ENCODE measurements around the gene CTDSPL. TPM values are rescaled to one million over a fixed set of nuclear protein-coding genes. Genes with fewer than 3 reads are reported as not detected.

The CTDSPL gene, protein sequence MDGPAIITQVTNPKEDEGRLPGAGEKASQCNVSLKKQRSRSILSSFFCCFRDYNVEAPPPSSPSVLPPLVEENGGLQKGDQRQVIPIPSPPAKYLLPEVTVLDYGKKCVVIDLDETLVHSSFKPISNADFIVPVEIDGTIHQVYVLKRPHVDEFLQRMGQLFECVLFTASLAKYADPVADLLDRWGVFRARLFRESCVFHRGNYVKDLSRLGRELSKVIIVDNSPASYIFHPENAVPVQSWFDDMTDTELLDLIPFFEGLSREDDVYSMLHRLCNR
- total RNA-seq (2021; ENCODE audit: unreplicated experiment) (16.6 TPM), Bru-seq, nascent RNA (percentile 60 among the genes with signal in this experiment), BruChase-seq, experiment 1, labeled RNA remaining after a 2-hour chase (percentile 56 among the genes with signal in this experiment), BruChase-seq, experiment 2, labeled RNA remaining after a 6-hour chase (percentile 58 among the genes with signal in this experiment)
- 14.4 TPM for polyA plus RNA-seq (2012; ENCODE audit: insufficient read length)
- long read RNA-seq, full-length matches to known transcripts = 8 of 22 reads
- long read RNA-seq, partial matches to known transcripts = 4 of 22 reads
- long read RNA-seq, other reads (novel, unspliced or antisense) = 10 of 22 reads

GRCh38 chr3:37861620-37862041, at the start of gene CTDSPL:
Gene CTDSPL, plus strand, starts transcription at chr3:37861880. Its CDS starts 320 bp downstream, at chr3:37862200.
- Histone ChIP-seq H3K9me3 (ENCODE audit: control insufficient read depth, insufficient read depth, low read depth, low read length) (no peaks in the 10 kb centered on the region), H3K27me3 (ENCODE audit: control insufficient read depth, insufficient read depth, low read length) (no peaks in the 10 kb centered on the region), H3K27ac (ENCODE audit: low read length) (peak within 1 kb of the TSS; percentile 44; the same call in 1 of the 2 replicates), H3K4me1 (ENCODE audit: control insufficient read depth, insufficient read depth, low read length) (peaks cover 26% of the 10 kb centered on the region), H3K36me3 (ENCODE audit: control insufficient read depth, insufficient read depth, low read length) (no peaks in the 10 kb centered on the region), H3K4me3 (ENCODE audit: low read depth in 2 of 2, low read length in 2 of 2) (peak within 1 kb of the TSS; percentile 61 to 64)
- no peak for TF ChIP-seq TCF7L2 (IDR thresholded peaks at IDR 0.05; ENCODE audit: low read depth, low read length)
- POLR2A ChIA-PET = no interaction called here
- in situ Hi-C loops (cut with HindIII; ENCODE audit: low pct_unique_long_range_greater_than_20kb, low sequenced_read_pairs) = no loop called here
- CTCF ChIA-PET = no interaction called here
- DNase-seq (ENCODE audit: low read depth, low spot score) (no peak), ATAC-seq (peak; percentile 20)
- intact Hi-C loops (cut with micrococcal nuclease; ENCODE audit: unreplicated experiment) = no loop called here
- BruUV-seq (replicated peaks) = no TSS peak

DNA sequence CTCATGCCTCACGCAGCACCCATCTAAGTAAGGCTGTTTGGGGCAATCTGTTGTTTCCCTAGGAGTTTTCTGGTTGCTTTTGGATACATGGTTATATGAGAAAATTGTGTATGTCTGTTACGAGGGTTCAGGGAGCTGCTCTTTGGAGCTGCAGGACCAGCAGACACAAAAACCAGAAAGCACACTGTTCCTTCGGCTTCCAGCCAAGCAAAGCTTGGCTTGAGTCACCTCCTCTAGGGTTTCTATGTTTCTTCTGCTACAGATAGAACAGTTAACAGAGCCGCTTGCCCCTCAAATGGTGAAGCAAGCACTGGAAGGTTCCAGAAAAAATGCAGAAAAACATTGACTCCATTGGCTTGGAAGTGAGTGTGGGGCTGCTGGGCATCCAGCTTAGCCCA, 49.2 kb upstream of the CTDSPL start:
- in situ Hi-C loops (cut with HindIII; ENCODE audit: low pct_unique_long_range_greater_than_20kb, low sequenced_read_pairs) = no loop called here
- POLR2A ChIA-PET = interaction anchor here (0.5 kb wide), 1 partner anchor 146 kb away, joined by 5 read pairs; no protein-coding TSS in a partner anchor

More for the DNA sequence above, 49.2 kb upstream of the CTDSPL start:
- Histone ChIP-seq H3K36me3 (ENCODE audit: control insufficient read depth, insufficient read depth, low read length) (no peaks in the 10 kb centered on the region), H3K27me3 (ENCODE audit: control insufficient read depth, insufficient read depth, low read length) (no peaks in the 10 kb centered on the region), H3K9me3 (ENCODE audit: control insufficient read depth, insufficient read depth, low read depth, low read length) (no peaks in the 10 kb centered on the region), H3K4me1 (ENCODE audit: control insufficient read depth, insufficient read depth, low read length) (no peaks in the 10 kb centered on the region), H3K4me3 (ENCODE audit: low read depth in 2 of 2, low read length in 2 of 2) (no peak overlapping the region), H3K27ac (ENCODE audit: low read length) (no peak overlapping the region)
- CTCF ChIA-PET = no interaction called here
- intact Hi-C loops (cut with micrococcal nuclease; ENCODE audit: unreplicated experiment) = no loop called here
- no TSS peak for BruUV-seq (replicated peaks)
- ATAC-seq (no peak), DNase-seq (ENCODE audit: low read depth, low spot score) (no peak)
- TF ChIP-seq SIN3A (IDR thresholded peaks at IDR 0.05; ENCODE audit: borderline replicate concordance, insufficient read depth, low read depth, low read length) (no peak), TCF7L2 (IDR thresholded peaks at IDR 0.05; ENCODE audit: low read depth, low read length) (no peak), REST (IDR thresholded peaks at IDR 0.05; ENCODE audit: insufficient read depth in 1 of 2, low read depth in 2 of 2, low read length in 1 of 2) (no peak), POLR2AphosphoS5 (IDR thresholded peaks at IDR 0.05; ENCODE audit: low read depth, low read length) (no peak)
- TF ChIP-seq, protein P1, sequence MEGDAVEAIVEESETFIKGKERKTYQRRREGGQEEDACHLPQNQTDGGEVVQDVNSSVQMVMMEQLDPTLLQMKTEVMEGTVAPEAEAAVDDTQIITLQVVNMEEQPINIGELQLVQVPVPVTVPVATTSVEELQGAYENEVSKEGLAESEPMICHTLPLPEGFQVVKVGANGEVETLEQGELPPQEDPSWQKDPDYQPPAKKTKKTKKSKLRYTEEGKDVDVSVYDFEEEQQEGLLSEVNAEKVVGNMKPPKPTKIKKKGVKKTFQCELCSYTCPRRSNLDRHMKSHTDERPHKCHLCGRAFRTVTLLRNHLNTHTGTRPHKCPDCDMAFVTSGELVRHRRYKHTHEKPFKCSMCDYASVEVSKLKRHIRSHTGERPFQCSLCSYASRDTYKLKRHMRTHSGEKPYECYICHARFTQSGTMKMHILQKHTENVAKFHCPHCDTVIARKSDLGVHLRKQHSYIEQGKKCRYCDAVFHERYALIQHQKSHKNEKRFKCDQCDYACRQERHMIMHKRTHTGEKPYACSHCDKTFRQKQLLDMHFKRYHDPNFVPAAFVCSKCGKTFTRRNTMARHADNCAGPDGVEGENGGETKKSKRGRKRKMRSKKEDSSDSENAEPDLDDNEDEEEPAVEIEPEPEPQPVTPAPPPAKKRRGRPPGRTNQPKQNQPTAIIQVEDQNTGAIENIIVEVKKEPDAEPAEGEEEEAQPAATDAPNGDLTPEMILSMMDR (IDR thresholded peaks at IDR 0.05) = no peak
